Hepatocyte (in vitro differentiated cells): ENCODE data around the gene CUBN. TPM values are rescaled to one million over a fixed set of nuclear protein-coding genes. Genes with fewer than 3 reads are reported as not detected.

Experiments
- DNase-seq: peaks from one replicate; pipeline ENCODE4 v3.0.0-alpha.2; 2016; ENCODE audit warnings: low spot score
- H2AFZ ChIP-seq: fragments of 200-600 bp; sonication (generic); 2 replicates; pipeline ENCODE4 v1.6.0; 2016; ENCODE audit warnings: antibody characterized with exemption, mild to moderate bottlenecking
- H3K27ac ChIP-seq: fragments of 200-600 bp; sonication (generic); 2 replicates; pipeline ENCODE4 v1.5.1; 2016; ENCODE audit warnings: mild to moderate bottlenecking
- H3K27me3 ChIP-seq: fragments of 200-600 bp; sonication (generic); 2 replicates; pipeline ENCODE4 v1.6.1; 2016
- H3K36me3 ChIP-seq: fragments of 200-600 bp; sonication (generic); replicated peaks from 2 replicates; pipeline ENCODE4 v1.5.1; 2016; ENCODE audit warnings: low read depth; ENCODE audit not compliant: insufficient read depth
- H3K4me1 ChIP-seq: fragments of 200-600 bp; sonication (generic); 2 replicates; pipeline ENCODE4 v1.5.1; 2016; ENCODE audit warnings: mild to moderate bottlenecking, moderate library complexity; ENCODE audit not compliant: insufficient read depth
- H3K4me2 ChIP-seq: fragments of 200-600 bp; sonication (generic); 2 replicates; pipeline ENCODE4 v1.6.0; 2016
- H3K4me3 ChIP-seq: fragments of 200-600 bp; sonication (generic); 2 replicates; pipeline ENCODE4 v1.5.1; 2016; ENCODE audit warnings: mild to moderate bottlenecking
- H3K79me2 ChIP-seq: fragments of 200-600 bp; sonication (generic); 2 replicates; pipeline ENCODE4 v1.6.0; 2017; ENCODE audit warnings: mild to moderate bottlenecking
- H3K9me2 ChIP-seq: fragments of 200-600 bp; sonication (generic); replicated peaks from 2 replicates; pipeline ENCODE4 v1.6.0; 2017; ENCODE audit warnings: mild to moderate bottlenecking; ENCODE audit not compliant: insufficient read depth
- H3K9me3 ChIP-seq: fragments of 200-600 bp; sonication (generic); 2 replicates; pipeline ENCODE4 v1.5.1; 2016; ENCODE audit warnings: low read depth, mild to moderate bottlenecking
- H4K20me1 ChIP-seq: fragments of 200-600 bp; sonication (generic); 2 replicates; pipeline ENCODE4 v1.6.0; 2016; ENCODE audit warnings: mild to moderate bottlenecking; ENCODE audit not compliant: insufficient read depth, poor library complexity, severe bottlenecking
- CTCF ChIP-seq: fragments of 200-600 bp; sonication (generic); IDR thresholded peaks from 2 replicates; pipeline ENCODE4 v1.5.1; 2016; ENCODE audit warnings: antibody characterized with exemption, mild to moderate bottlenecking; ENCODE audit not compliant: poor library complexity
- EZH2 ChIP-seq: fragments of 200-600 bp; sonication (generic); IDR thresholded peaks from 2 replicates; pipeline ENCODE4 v1.6.1; 2016; ENCODE audit warnings: antibody characterized with exemption, mild to moderate bottlenecking, borderline replicate concordance
- EZH2phosphoT487 ChIP-seq: fragments of 200-600 bp; sonication (generic); IDR thresholded peaks from one replicate; pipeline ENCODE4 v1.6.1; 2018; ENCODE audit warnings: antibody characterized with exemption, mild to moderate bottlenecking, low read depth, moderate library complexity; ENCODE audit not compliant: unreplicated experiment, severe bottlenecking
- WGBS: methylation state at CpG from one replicate; pipeline ENCODE4 v1.1.6; 2016; ENCODE audit warnings: low lambda C conversion rate; ENCODE audit errors: missing lambda C conversion rate; 5-methylcytosine and 5-hydroxymethylcytosine counted together
- polyA plus RNA-seq: library from polyadenylated mRNA; unstranded; fragments of >200 nt; fragmentation: Nextera tagmentation; extraction: Ambion mirVana; gene quantifications from 2 replicates; pipeline ENCODE4 v1.2.1, GENCODE V29; 2016
- total RNA-seq: library from RNA; depleted of rRNA; stranded (reverse); fragments of >200 nt; gene quantifications from 2 replicates; pipeline ENCODE4 v1.2.3, GENCODE V29; 2014

CUBN gene
- total and polyA plus RNA-seq, 2 experiments from 2014 or later, result 2.0 to 10.6 TPM

GRCh38 chr10:16803464-16803863 is 326.1 kb downstream of the CUBN start:
- H3K4me1 ChIP-seq, result no peaks in the 10 kb centered on the region
- H3K4me3 ChIP-seq, result no peak overlapping the region
- no peaks in the 10 kb centered on the region for H3K36me3 ChIP-seq
- H3K4me2 ChIP-seq, result no peak overlapping the region
- WGBS, result 94% methylated on average over 2 of the region's 2 CpGs
- H3K27ac ChIP-seq, result no peak overlapping the region
- H3K9me3 ChIP-seq, result no peaks in the 10 kb centered on the region
- H2AFZ ChIP-seq, result no peak overlapping the region
- TF ChIP-seq EZH2phosphoT487 (no peak), CTCF (no peak), EZH2 (no peak)
- no peaks in the 10 kb centered on the region for H3K27me3 ChIP-seq
- no peaks in the 10 kb centered on the region for H4K20me1 ChIP-seq
- peaks cover 40% of the 10 kb centered on the region for H3K79me2 ChIP-seq
- no peaks in the 10 kb centered on the region for H3K9me2 ChIP-seq
- DNase-seq, result no peak

GRCh38 chr10:16799621-16800020 is 330.0 kb downstream of the CUBN start:
- DNase-seq, result no peak
- Histone ChIP-seq H3K79me2 (peaks cover 51% of the 10 kb centered on the region), H3K9me2 (no peaks in the 10 kb centered on the region), H3K9me3 (no peaks in the 10 kb centered on the region), H4K20me1 (no peaks in the 10 kb centered on the region), H3K27me3 (no peaks in the 10 kb centered on the region), H3K36me3 (no peaks in the 10 kb centered on the region), H3K4me1 (no peaks in the 10 kb centered on the region), H3K27ac (no peak overlapping the region), H3K4me2 (no peak overlapping the region), H2AFZ (no peak overlapping the region), H3K4me3 (no peak overlapping the region)
- WGBS, result 80% methylated on average over 8 of the region's 8 CpGs
- TF ChIP-seq EZH2 (no peak), EZH2phosphoT487 (no peak), CTCF (no peak)

- Histone ChIP-seq H3K9me3 (no peaks in the 10 kb centered on the region), H4K20me1 (no peaks in the 10 kb centered on the region), H3K27me3 (no peaks in the 10 kb centered on the region), H3K27ac (no peak overlapping the region), H3K36me3 (no peaks in the 10 kb centered on the region), H3K9me2 (no peaks in the 10 kb centered on the region), H3K4me1 (no peaks in the 10 kb centered on the region), H3K4me2 (no peak overlapping the region), H3K79me2 (peaks cover 43% of the 10 kb centered on the region), H3K4me3 (no peak overlapping the region), H2AFZ (no peak overlapping the region)
- 98% methylated on average over 5 of the region's 5 CpGs for WGBS
- DNase-seq, result no peak
- TF ChIP-seq CTCF, result no peak
These were observed 331.0 kb downstream of the CUBN start for GRCh38 chr10:16798571-16798970.

GRCh38 chr10:16795410-16796073 is 334.1 kb downstream of the CUBN start:
- H4K20me1 ChIP-seq, result no peaks in the 10 kb centered on the region
- no peaks in the 10 kb centered on the region for H3K27me3 ChIP-seq
- no peak for DNase-seq
- no peak overlapping the region for H3K4me2 ChIP-seq
- 86% methylated on average over 9 of the region's 9 CpGs for WGBS
- H3K36me3 ChIP-seq, result no peaks in the 10 kb centered on the region
- H3K4me1 ChIP-seq, result no peaks in the 10 kb centered on the region
- H3K27ac ChIP-seq, result no peak overlapping the region
- H3K9me2 ChIP-seq, result no peaks in the 10 kb centered on the region
- H3K9me3 ChIP-seq, result no peaks in the 10 kb centered on the region
- H3K79me2 ChIP-seq, result peaks cover 26% of the 10 kb centered on the region
- H3K4me3 ChIP-seq, result no peak overlapping the region
- TF ChIP-seq EZH2, result no peak
- H2AFZ ChIP-seq, result no peak overlapping the region
